Activated CD8-positive, alpha-beta memory T cell treated with anti-CD3 and anti-CD28 coated beads for 36 hours (primary cell): ENCODE results near the gene HRH4. TPM values are rescaled to one million over a fixed set of nuclear protein-coding genes. Genes with fewer than 3 reads are reported as not detected.

Source experiments
- CTCF ChIA-PET: fragments of 350-600 bp; sonication (Branson Sonifier 250); formaldehyde crosslinking; loops from one replicate; lab custom pipeline; 2021; ENCODE audit warnings: antibody characterized with exemption; lab: Charles Lee
- POLR2A ChIA-PET: fragments of 350-600 bp; sonication (Branson Sonifier 250); formaldehyde crosslinking; loops from one replicate; lab custom pipeline; 2021; ENCODE audit warnings: antibody characterized with exemption; lab: Charles Lee
- total RNA-seq, 2 experiments: library from RNA; stranded (reverse); gene quantifications; one replicate each; pipeline ENCODE4 v1.2.3, GENCODE V29; 2021

Gene HRH4
- total RNA-seq, 2 experiments from 2014 or later: not detected

GRCh38 chr18:24497031-24497754 lies 36.8 kb downstream of the HRH4 start:
- POLR2A ChIA-PET: no interaction called here

DNA sequence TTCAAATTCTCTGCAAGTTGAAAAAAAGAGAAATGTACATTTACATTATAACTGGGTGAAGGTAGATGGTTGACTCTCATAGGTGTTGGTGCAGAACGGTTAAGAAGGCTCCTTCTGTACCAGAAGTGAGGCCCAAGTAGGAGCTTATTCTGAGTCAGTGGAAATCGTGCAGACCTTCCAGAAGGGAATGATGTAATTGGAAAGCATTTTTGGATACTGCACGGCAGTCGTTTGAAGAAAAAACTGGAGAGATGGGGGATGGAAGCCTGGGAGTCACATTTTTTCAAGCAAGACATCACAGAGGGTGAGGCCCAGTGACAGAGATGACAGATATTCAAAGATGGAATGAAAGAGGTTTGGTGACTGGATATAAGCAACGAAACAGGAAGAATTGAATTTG lies 39.4 kb downstream of the HRH4 start:
- ChIA-PET POLR2A (no interaction called here), CTCF (no interaction called here)

More at GRCh38 chr18:24497031-24497754, 36.8 kb downstream of the HRH4 start:
- CTCF ChIA-PET: no interaction called here

- POLR2A ChIA-PET: no interaction called here
Measured at GRCh38 chr18:24500217-24500616, 39.8 kb downstream of the HRH4 start.

GRCh38 chr18:24500766-24501165 lies 40.3 kb downstream of the HRH4 start:
- ChIA-PET CTCF (no interaction called here), POLR2A (no interaction called here)

More at GRCh38 chr18:24500217-24500616, 39.8 kb downstream of the HRH4 start:
- CTCF ChIA-PET: no interaction called here

DNA sequence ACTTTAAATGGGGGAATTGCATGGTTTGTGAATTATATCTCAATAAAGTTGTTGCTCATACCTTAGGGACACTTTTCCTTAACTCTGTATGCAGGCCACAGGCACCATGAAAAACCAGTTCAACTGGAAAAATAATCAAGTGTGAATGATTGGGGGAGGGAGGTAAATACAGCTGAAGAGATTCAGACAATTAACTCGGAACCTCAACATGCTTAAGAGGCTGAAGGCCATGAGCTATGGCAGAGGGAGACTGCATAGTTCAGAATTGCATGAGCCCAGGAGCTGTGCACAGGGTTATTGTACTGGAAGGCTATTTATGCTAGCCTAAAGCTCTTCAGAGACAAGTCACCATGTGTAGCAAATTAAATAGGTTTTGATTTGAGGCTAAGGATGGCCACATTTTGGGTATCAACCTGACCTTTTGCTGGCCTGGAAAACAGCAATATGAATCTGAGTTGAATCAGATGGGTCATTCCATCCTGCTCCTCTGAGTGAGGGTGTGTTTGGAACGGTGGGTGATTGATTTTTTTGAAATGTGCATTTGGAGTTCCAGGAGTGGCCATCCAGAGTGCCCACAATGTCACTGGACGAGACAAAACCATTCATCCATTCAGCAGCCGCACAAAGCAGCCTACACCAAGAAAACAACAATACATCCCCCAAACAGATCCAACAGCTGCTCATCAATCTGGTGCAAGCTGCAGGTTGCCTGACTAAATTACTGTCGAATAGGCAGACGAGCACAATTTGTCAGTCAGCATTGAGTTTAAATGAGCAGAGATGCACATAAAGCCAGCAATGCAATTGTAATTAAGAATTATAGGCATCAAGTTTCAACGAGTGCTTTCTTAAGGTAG lies 42.5 kb downstream of the HRH4 start:
- CTCF ChIA-PET: interaction anchor here (1.6 kb wide), 1 partner anchor 14 kb away, joined by 4 read pairs; no protein-coding TSS in a partner anchor
- POLR2A ChIA-PET: no interaction called here

- ChIA-PET CTCF (no interaction called here), POLR2A (no interaction called here)
Measured at GRCh38 chr18:24504401-24504800, 44.0 kb downstream of the HRH4 start.

- CTCF ChIA-PET: no interaction called here
Measured at GRCh38 chr18:24506175-24506574, 45.7 kb downstream of the HRH4 start.

DNA sequence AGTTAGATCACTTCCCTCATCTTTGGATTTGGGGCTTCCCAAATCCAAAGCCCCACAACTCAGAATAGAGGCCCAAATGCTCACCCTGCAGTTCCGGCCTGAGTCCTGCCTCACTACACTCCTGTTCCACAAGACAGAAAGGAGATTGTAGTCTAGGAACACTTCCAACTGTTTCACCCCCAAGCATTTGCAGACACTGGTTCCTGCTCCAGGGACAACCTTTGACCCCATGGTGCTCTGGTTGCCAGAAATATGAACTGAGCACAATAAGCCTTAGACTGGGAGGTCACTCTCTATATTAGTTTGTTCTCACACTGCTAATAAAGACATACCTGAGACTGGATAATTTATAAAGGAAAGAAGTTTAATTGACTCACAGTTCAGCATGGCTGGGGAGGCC lies 49.0 kb downstream of the HRH4 start:
- CTCF ChIA-PET: no interaction called here

More at GRCh38 chr18:24506175-24506574, 45.7 kb downstream of the HRH4 start:
- POLR2A ChIA-PET: no interaction called here

DNA sequence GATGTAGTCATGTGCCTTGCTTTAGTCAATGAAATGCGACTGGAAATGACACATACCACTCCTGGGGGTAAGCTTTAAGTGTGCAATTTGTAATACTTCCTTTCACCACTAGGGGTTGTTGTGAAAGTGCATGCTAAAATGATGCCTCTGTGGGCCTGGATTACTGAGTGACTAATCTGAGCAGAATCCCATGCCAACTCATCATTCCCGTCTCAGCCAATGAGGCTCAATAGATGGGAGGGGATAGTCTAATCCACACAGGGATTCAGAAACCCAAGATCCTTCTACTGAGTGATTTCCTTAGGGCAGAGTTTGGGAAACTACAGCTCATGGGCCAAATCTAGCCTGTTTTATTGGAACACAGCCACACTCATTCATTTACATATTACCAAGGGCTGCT lies 54.0 kb downstream of the HRH4 start:
- POLR2A ChIA-PET: interaction anchor here (1.0 kb wide), 1 partner anchor 375 kb away, joined by 3 read pairs; the partner anchor contains the start of gene CABYR

More for the DNA sequence above, 49.0 kb downstream of the HRH4 start:
- POLR2A ChIA-PET: no interaction called here

DNA sequence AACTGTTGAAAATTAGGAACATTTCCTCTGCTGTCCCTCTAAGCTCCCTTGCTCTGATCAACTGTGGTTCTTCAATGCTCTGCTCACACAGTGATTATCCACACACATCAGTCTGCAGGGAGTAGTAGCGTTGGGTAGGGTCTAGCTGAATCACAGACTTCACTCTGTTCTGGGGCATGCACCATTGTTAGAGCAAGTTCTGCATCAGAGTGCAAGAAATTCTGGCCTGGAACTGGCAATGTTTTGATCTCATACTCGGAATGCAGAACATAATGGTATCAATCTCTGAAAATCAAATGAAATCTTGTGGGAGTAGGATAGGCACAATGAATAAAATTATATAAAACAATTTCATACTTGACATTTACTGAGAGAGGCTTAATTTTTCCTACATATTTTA lies 55.3 kb downstream of the HRH4 start:
- POLR2A ChIA-PET: no interaction called here
- CTCF ChIA-PET: no interaction called here

More for the DNA sequence above, 54.0 kb downstream of the HRH4 start:
- CTCF ChIA-PET: interaction anchor here (0.6 to 1.6 kb wide), 2 partner anchors 12 to 886 kb away, joined by 4 to 5 read pairs; no protein-coding TSS in a partner anchor

DNA sequence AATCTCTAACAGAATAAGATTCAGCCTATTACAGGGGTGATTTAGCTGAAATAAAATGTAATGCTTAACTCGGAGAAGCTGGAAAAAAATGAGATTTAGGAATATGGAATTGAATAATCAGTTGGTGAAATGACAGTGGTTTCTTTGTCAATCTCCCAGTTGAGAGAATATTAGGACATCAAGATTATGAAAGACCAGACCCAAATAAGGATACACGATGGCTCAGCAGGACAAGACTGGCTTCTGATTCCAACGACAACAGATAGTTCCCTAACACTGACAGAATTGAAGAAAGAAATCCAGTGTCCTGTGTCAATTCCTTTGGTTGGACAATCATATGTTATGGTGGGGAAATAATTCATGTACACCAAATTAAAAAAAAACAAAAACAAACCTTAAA lies 55.8 kb downstream of the HRH4 start:
- ChIA-PET POLR2A (no interaction called here), CTCF (no interaction called here)

GRCh38 chr18:24517554-24517953 lies 57.1 kb downstream of the HRH4 start:
- ChIA-PET CTCF (no interaction called here), POLR2A (no interaction called here)

GRCh38 chr18:24518596-24518995 lies 58.2 kb downstream of the HRH4 start:
- ChIA-PET POLR2A (no interaction called here), CTCF (no interaction called here)

Other genes with a start within 250 kb of the HRH4 start
- gene OSBPL1A, start 62.8 kb upstream of the HRH4 start, total RNA-seq: under 1 TPM; 0.52 to 0.89 TPM
- 10 to 100 TPM; 14.5 TPM for gene IMPACT, start 34.0 kb upstream of the HRH4 start, total RNA-seq